CD4-positive, alpha-beta memory T cell (primary cell): ENCODE data around the gene H2AZ2. TPM values are rescaled to one million over a fixed set of nuclear protein-coding genes. Genes with fewer than 3 reads are reported as not detected.
"Not testable (repeated sequence)": the region's sequence is repeated elsewhere in the genome, so short reads cannot be mapped to it uniquely, and the experiment has no call there.

Experiments used
- CTCF ChIA-PET: fragments of 350-600 bp; sonication (Branson Sonifier 250); formaldehyde crosslinking; loops from one replicate; lab custom pipeline; 2021; ENCODE audit warnings: inconsistent platforms; ENCODE audit not compliant: partially characterized antibody; lab: Charles Lee
- POLR2A ChIA-PET: fragments of 350-600 bp; sonication (Branson Sonifier 250); formaldehyde crosslinking; loops from one replicate; lab custom pipeline; 2021; ENCODE audit not compliant: partially characterized antibody; lab: Charles Lee
- DNase-seq, 5 donors: peaks; one replicate each; pipeline versions ENCODE4 v3.0.0 to v3.0.0-alpha.2; 2020 to 2022; ENCODE audit warnings: mixed read lengths in 1 of 5
- H3K27ac ChIP-seq: one replicate; pipeline ENCODE4 v1.7.0; 2013; ENCODE audit warnings: low read depth, low read length
- H3K27me3 ChIP-seq: 2 replicates; pipeline ENCODE4 v1.7.0; 2013; ENCODE audit warnings: mild to moderate bottlenecking, low read length, moderate library complexity; ENCODE audit not compliant: insufficient read depth
- H3K36me3 ChIP-seq: 2 replicates; pipeline ENCODE4 v1.7.0; 2013; ENCODE audit warnings: mild to moderate bottlenecking, low read length, moderate library complexity; ENCODE audit not compliant: insufficient read depth
- H3K4me1 ChIP-seq: 2 replicates; pipeline ENCODE4 v1.7.0; 2013; ENCODE audit warnings: mild to moderate bottlenecking, low read length, moderate library complexity; ENCODE audit not compliant: insufficient read depth
- H3K4me3 ChIP-seq, 2 donors: one replicate each; pipeline ENCODE4 v1.7.0; 2013; ENCODE audit warnings: low read length in 2 of 2, mild to moderate bottlenecking in 1 of 2
- H3K9me3 ChIP-seq, 2 donors: one replicate each; pipeline ENCODE4 v1.7.0; 2013; ENCODE audit warnings: low read length in 2 of 2, control low read depth in 1 of 2; ENCODE audit not compliant: control insufficient read depth in 1 of 2
- H3K27ac Mint-ChIP-seq, 7 donors: one replicate each; pipeline ENCODE4 v1.8.0; 2020 to 2021; ENCODE audit warnings: mixed read lengths in 7 of 7, mild to moderate bottlenecking in 6 of 7, inconsistent platforms in 3 of 7, moderate library complexity in 3 of 7
- H3K27me3 Mint-ChIP-seq, 2 donors: one replicate each; pipeline ENCODE4 v1.8.0; 2020 to 2021; ENCODE audit warnings: mixed read lengths in 2 of 2
- H3K36me3 Mint-ChIP-seq, 2 donors: one replicate each; pipeline ENCODE4 v1.8.0; 2020 to 2021; ENCODE audit warnings: mixed read lengths in 2 of 2, inconsistent platforms in 1 of 2, mild to moderate bottlenecking in 1 of 2
- H3K4me1 Mint-ChIP-seq, 4 donors: one replicate each; pipeline ENCODE4 v1.8.0; 2020 to 2021; ENCODE audit warnings: mixed read lengths in 4 of 4, mild to moderate bottlenecking in 1 of 4
- H3K4me3 Mint-ChIP-seq, 8 donors: one replicate each; pipeline ENCODE4 v1.8.0; 2020 to 2021; ENCODE audit warnings: mixed read lengths in 8 of 8, mild to moderate bottlenecking in 7 of 8, moderate library complexity in 6 of 8, inconsistent platforms in 3 of 8
- H3K9me3 Mint-ChIP-seq, 8 donors: one replicate each; pipeline ENCODE4 v1.8.0; 2020 to 2021; ENCODE audit warnings: mixed read lengths in 8 of 8, mild to moderate bottlenecking in 5 of 8, inconsistent platforms in 3 of 8, moderate library complexity in 1 of 8
- intact Hi-C: fragments of 100-400 bp; cut with micrococcal nuclease; formaldehyde crosslinking; loops from one replicate; pipeline ENCODE4 v1.15.1; 2023
- polyA plus RNA-seq, 2 donors: library from polyadenylated mRNA; unstranded; fragments of 300-500 nt; fragmentation: Illumina TruSeq; gene quantifications; one replicate each; pipeline ENCODE4 v1.2.3, GENCODE V29; 2021
- total RNA-seq, 2 experiments: library from RNA; stranded (reverse); gene quantifications; one replicate each; pipeline ENCODE4 v1.2.3, GENCODE V29; 2021

H2AZ2 gene
- total and polyA plus RNA-seq, 4 experiments from 2014 or later = 168 to 236 (median 200) TPM

DNA sequence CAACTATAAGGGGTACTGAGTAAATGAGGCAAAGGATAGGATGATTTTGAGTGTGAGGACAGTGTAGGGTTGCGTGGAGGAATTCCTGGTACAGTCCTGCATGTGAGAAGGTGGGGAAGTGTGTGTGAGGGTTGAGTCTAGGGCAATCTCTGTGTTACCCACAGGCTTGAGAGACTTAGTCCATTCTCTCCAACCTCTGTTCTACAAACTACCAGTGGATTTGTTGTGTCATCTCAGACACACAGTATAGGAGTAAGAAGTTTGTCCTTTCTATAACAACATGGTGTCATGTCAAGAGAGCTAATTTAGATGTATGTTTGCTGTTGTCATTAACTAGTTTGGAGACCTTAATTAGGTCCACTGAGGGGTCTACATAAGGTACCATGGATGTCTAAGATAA lies 24.9 kb upstream of the H2AZ2 start:
- ChIA-PET POLR2A (interaction anchor here (1.2 kb wide), 1 partner anchor 12 kb away, joined by 6 read pairs; the partner anchor contains the start of gene PURB), CTCF (interaction anchor here (0.5 to 1.4 kb wide), 3 partner anchors 14 to 49 kb away, joined by 3 read pairs; no protein-coding TSS in a partner anchor)
- Mint-ChIP-seq H3K9me3 (peaks cover 0 to 4% (median 0%) of the 10 kb centered on the region in 8 donors), H3K4me1 (peaks cover 0 to 2% (median 0%) of the 10 kb centered on the region in 4 donors), H3K27ac (no peak overlapping the region), H3K36me3 (no peaks in the 10 kb centered on the region), H3K4me3 (no peak overlapping the region), H3K27me3 (no peaks in the 10 kb centered on the region)
- H3K4me3 ChIP-seq = no peak overlapping the region
- no peaks in the 10 kb centered on the region for H3K9me3 ChIP-seq
- no peaks in the 10 kb centered on the region for H3K36me3 ChIP-seq
- no peaks in the 10 kb centered on the region for H3K4me1 ChIP-seq
- DNase-seq = no peak
- no peaks in the 10 kb centered on the region for H3K27me3 ChIP-seq
- intact Hi-C loops = no loop called here
- no peak overlapping the region for H3K27ac ChIP-seq

DNA sequence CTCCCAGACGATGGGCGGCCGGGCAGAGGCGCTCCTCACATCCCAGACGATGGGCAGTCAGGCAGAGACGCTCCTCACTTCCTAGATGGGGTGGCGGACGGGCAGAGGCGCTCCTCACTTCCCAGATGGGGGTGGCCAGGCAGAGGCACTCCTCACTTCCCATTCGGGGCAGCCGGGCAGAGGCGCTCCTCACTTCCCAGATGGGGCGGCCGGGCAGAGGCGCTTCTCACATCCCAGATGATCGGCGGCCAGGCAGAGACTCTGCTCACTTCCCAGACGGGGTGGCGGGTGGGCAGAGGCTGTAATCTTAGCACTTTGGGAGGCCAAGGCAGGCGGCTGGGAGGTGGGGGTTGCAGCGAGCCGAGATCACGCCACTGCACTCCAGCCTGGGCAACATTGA lies 24.0 kb upstream of the H2AZ2 start:
- H3K36me3 ChIP-seq, CTCF ChIA-PET, H3K36me3 Mint-ChIP-seq, H3K4me3 Mint-ChIP-seq, H3K27me3 Mint-ChIP-seq, H3K9me3 Mint-ChIP-seq, POLR2A ChIA-PET, H3K4me1 ChIP-seq, H3K27ac ChIP-seq, H3K4me1 Mint-ChIP-seq, H3K4me3 ChIP-seq, intact Hi-C loops, H3K9me3 ChIP-seq, H3K27ac Mint-ChIP-seq, DNase-seq, H3K27me3 ChIP-seq: not testable (repeated sequence)

DNA sequence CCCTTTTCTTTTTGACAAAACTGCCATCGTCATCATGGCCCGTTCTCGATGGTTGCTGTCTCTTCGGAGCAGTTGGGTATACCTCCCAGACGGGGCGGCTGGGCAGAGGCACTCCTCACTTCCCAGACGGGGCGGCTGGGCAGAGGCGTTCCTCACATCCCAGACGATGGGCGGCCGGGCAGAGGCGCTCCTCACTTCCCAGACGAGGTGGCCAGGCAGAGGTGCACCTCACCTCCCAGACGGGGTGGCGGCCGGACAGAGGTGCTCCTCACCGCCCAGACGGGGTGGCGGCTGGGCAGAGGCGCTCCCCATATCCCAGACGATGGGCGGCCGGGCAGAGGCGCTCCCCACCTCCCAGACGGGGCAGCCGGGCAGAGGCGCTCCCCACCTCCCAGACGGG lies 22.9 kb upstream of the H2AZ2 start:
- H3K9me3 ChIP-seq, H3K36me3 ChIP-seq, H3K27me3 Mint-ChIP-seq, H3K9me3 Mint-ChIP-seq, CTCF ChIA-PET, H3K4me1 ChIP-seq, H3K27ac ChIP-seq, DNase-seq, intact Hi-C loops, H3K27ac Mint-ChIP-seq, H3K4me3 ChIP-seq, H3K4me3 Mint-ChIP-seq, H3K36me3 Mint-ChIP-seq, H3K4me1 Mint-ChIP-seq, POLR2A ChIA-PET, H3K27me3 ChIP-seq: not testable (repeated sequence)

DNA sequence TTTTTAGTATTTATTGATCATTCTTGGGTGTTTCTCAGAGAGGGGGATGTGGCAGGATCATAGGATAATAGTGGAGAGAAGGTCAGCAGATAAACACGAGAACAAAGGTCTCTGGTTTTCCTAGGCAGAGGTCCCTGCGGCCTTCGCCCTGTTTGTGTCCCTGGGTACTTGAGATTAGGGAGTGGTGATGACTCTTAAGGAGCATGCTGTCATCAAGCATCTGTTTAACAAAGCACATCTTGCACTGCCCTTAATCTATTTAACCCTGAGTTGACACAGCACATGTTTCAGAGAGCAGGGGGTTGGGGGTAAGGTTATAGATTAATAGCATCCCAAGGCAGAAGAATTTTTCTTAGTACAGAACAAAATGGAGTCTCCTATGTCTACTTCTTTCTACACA lies 22.4 kb upstream of the H2AZ2 start:
- POLR2A ChIA-PET, H3K4me1 ChIP-seq, H3K36me3 ChIP-seq, intact Hi-C loops, H3K4me3 Mint-ChIP-seq, H3K36me3 Mint-ChIP-seq, H3K27ac ChIP-seq, H3K27me3 ChIP-seq, H3K27ac Mint-ChIP-seq, H3K9me3 Mint-ChIP-seq, H3K4me1 Mint-ChIP-seq, H3K9me3 ChIP-seq, H3K27me3 Mint-ChIP-seq, H3K4me3 ChIP-seq, DNase-seq: not testable (repeated sequence)
- CTCF ChIA-PET = interaction anchor here (0.6 kb wide), 1 partner anchor 63 kb away, joined by 3 read pairs; no protein-coding TSS in a partner anchor

DNA sequence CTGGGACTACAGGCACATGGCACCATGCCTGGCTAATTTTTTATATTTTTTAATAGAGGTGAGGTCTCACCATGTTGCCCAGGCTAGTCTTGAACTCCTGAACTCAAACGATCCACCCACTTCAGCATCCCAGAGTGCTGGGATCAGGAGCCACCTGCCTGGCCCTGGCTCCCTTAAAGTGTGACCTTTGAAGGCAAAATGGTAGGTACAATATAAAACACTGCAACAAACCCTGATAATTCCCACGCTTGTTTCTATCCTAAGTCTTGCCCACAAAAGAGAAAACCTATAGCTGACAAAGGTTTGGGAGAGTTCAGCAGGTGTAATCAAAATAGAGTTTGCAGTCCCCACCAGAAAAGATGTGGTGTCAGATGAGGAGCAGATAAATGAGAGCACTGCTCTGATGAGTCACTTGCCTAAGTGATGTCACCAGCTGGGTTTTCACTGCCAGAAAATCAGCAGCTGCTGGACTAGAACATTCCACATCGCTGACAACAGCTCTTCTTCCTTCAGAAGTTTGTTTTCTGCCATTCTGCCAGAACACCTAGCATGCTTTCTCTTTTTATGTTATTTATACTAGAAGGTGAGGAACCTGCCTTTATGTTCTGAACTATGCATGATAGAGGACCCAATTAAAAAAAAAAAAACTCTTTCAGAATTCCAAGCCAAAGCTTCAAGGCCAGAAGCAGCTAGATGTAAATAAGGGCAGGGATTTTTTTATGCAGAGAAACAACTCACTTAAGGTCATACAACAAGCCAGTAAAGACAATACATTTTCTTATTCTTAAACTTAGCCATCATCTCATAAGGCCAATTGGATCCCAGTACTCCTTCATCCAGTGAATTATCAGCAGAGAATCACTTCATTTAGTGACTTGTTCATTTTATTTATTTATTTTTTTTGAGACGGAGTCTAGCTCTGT lies 19.4 kb upstream of the H2AZ2 start:
- Histone ChIP-seq H3K27me3 (no peaks in the 10 kb centered on the region), H3K4me3 (no peak overlapping the region), H3K9me3 (no peaks in the 10 kb centered on the region), H3K27ac (no peak overlapping the region), H3K36me3 (no peaks in the 10 kb centered on the region), H3K4me1 (no peaks in the 10 kb centered on the region)
- Mint-ChIP-seq H3K27ac (no peak overlapping the region), H3K4me1 (no peaks in the 10 kb centered on the region), H3K4me3 (no peak overlapping the region), H3K9me3 (peaks cover 0 to 4% (median 0%) of the 10 kb centered on the region in 8 donors), H3K36me3 (no peaks in the 10 kb centered on the region), H3K27me3 (peaks cover 0 to 4% of the 10 kb centered on the region in 2 donors)
- ChIA-PET CTCF (interaction anchor here (1.0 to 1.3 kb wide), 2 partner anchors 10 to 11 kb away, joined by 4 to 5 read pairs; no protein-coding TSS in a partner anchor), POLR2A (interaction anchor here (1.2 kb wide), 1 partner anchor 19 kb away, joined by 5 read pairs; the partner anchor contains the start of gene PURB)
- intact Hi-C loops = no loop called here
- DNase-seq = peak in 1 of 5 donors; percentile 39

DNA sequence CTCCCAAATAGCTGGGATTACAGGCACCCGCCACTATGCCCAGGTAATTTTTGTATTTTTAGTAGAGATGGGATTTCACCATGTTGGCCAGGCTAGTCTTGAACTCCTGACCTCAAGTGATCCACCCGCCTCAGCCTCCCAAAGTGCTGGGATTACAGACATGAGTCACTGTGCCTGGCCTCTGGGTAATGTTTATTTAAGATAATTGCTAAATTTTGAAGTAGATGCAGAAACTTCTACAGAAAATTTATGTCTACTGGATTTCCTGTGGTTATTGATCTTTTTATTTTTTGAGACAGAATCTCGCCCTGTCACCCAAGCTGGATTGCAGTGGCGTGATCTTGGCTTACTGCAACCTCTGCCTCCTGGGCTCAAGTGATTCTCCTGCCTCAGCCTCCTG lies 14.1 kb upstream of the H2AZ2 start:
- H3K27me3 ChIP-seq, intact Hi-C loops, H3K9me3 Mint-ChIP-seq, H3K27me3 Mint-ChIP-seq, H3K27ac Mint-ChIP-seq, H3K4me1 Mint-ChIP-seq, H3K9me3 ChIP-seq, H3K4me3 ChIP-seq, H3K4me3 Mint-ChIP-seq, DNase-seq, H3K4me1 ChIP-seq, H3K36me3 Mint-ChIP-seq, POLR2A ChIA-PET, H3K36me3 ChIP-seq, H3K27ac ChIP-seq: not testable (repeated sequence)
- CTCF ChIA-PET = interaction anchor here (1.4 to 8.8 kb wide), 3 partner anchors 60 to 274 kb away, joined by 6 to 159 read pairs (median 6); no protein-coding TSS in a partner anchor

DNA sequence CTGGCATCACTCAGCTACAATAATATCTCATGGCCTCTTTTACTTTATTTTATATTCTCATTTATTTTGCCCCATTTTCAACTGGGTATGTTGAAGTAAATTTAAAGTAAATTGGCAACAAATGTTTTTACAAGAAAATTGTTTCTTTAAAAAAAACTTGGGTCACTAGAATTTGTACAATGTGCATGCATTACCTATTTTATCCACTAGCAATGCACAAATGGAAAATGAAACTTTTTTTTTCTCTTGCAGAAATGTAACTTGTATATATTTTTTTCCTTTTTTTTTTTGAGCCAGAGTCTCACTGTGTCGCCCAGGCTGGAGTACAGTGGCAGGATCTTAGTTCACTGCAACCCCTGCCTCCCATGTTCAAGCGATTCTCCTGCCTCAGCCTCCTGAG lies 10.3 kb upstream of the H2AZ2 start:
- H3K27ac Mint-ChIP-seq = peak overlapping the region in 1 of 7 donors; percentile 24
- ChIA-PET CTCF (interaction anchor here (0.6 to 8.8 kb wide), 15 partner anchors 9 to 293 kb away, joined by 3 to 160 read pairs (median 4); partner anchors contain the start of genes H2AZ2 and PURB), POLR2A (interaction anchor here (1.3 to 1.7 kb wide), 5 partner anchors 24 to 278 kb away, joined by 3 to 8 read pairs (median 3); partner anchors contain the start of gene PURB)
- peaks cover 0 to 7% of the 10 kb centered on the region in 2 donors for H3K27me3 Mint-ChIP-seq
- H3K27me3 ChIP-seq = no peaks in the 10 kb centered on the region
- H3K9me3 ChIP-seq = no peaks in the 10 kb centered on the region
- H3K4me3 Mint-ChIP-seq = no peak overlapping the region
- no peak overlapping the region for H3K27ac ChIP-seq
- H3K4me1 ChIP-seq = peaks cover 5% of the 10 kb centered on the region
- no peaks in the 10 kb centered on the region for H3K36me3 Mint-ChIP-seq
- no peak overlapping the region for H3K4me3 ChIP-seq
- no peak for DNase-seq
- H3K36me3 ChIP-seq = no peaks in the 10 kb centered on the region
- intact Hi-C loops = no loop called here
- no peaks in the 10 kb centered on the region for H3K9me3 Mint-ChIP-seq
- peaks cover 3 to 6% (median 4%) of the 10 kb centered on the region in 4 donors for H3K4me1 Mint-ChIP-seq
